T-helper 1 cell treated with Interleukin-12 subunit alpha and Interleukin-12 subunit beta and Interleukin-4 antibody, amounts not matched to agents 30 ng/mL and 1 ng/mL, for 36 hours (primary cell): ENCODE results near the gene ITIH6. TPM values are rescaled to one million over a fixed set of nuclear protein-coding genes. Genes with fewer than 3 reads are reported as not detected.
"Not testable (repeated sequence)": the region's sequence is repeated elsewhere in the genome, so short reads cannot be mapped to it uniquely, and the experiment has no call there.

Experiments used
- intact Hi-C: fragments of 100-400 bp; cut with micrococcal nuclease; formaldehyde crosslinking; loops from one replicate; pipeline ENCODE4 v1.15.1; 2024
- total RNA-seq: library from RNA; stranded (reverse); gene quantifications from 2 replicates; pipeline ENCODE4 v1.2.3, GENCODE V29; 2022

ITIH6 gene
- total RNA-seq = not detected in 2 replicates

GRCh38 chrX:54798137-54798536 lies at the start of gene ITIH6:
TSS of gene ITIH6 (minus strand) at chrX:54798255. CDS start at chrX:54798210, 45 bp downstream.
- intact Hi-C loops = no loop called here

GRCh38 chrX:54847700-54848099 lies 49.6 kb upstream of the ITIH6 start:
- intact Hi-C loops = not testable (repeated sequence)

GRCh38 chrX:54843050-54843449 lies 45.0 kb upstream of the ITIH6 start:
- intact Hi-C loops = no loop called here

- intact Hi-C loops = no loop called here
These were observed 44.6 kb upstream of the ITIH6 start for GRCh38 chrX:54842607-54843006.

- intact Hi-C loops = not testable (repeated sequence)
These were observed 43.3 kb upstream of the ITIH6 start for GRCh38 chrX:54841184-54841874.

GRCh38 chrX:54838583-54838982 lies 40.5 kb upstream of the ITIH6 start:
- intact Hi-C loops = no loop called here

- intact Hi-C loops = loop anchor here (1.0 kb wide), 1 partner anchor 231 kb away; no protein-coding TSS in a partner anchor
These were observed 28.5 kb upstream of the ITIH6 start for GRCh38 chrX:54826598-54826997.

GRCh38 chrX:54825716-54826438 lies 27.8 kb upstream of the ITIH6 start:
- intact Hi-C loops = loop anchor here (1.0 kb wide), 1 partner anchor 231 kb away; no protein-coding TSS in a partner anchor

- intact Hi-C loops = no loop called here
These were observed 26.7 kb upstream of the ITIH6 start for GRCh38 chrX:54824722-54825121.

GRCh38 chrX:54824195-54824594 lies 26.1 kb upstream of the ITIH6 start:
- intact Hi-C loops = no loop called here

GRCh38 chrX:54821310-54821709 lies 23.3 kb upstream of the ITIH6 start:
- intact Hi-C loops = no loop called here

- intact Hi-C loops = no loop called here
These were observed 22.7 kb upstream of the ITIH6 start for GRCh38 chrX:54820737-54821136.

- intact Hi-C loops = no loop called here
These were observed 21.1 kb upstream of the ITIH6 start for GRCh38 chrX:54819201-54819600.

- intact Hi-C loops = no loop called here
These were observed 20.2 kb upstream of the ITIH6 start for GRCh38 chrX:54818221-54818620.

- intact Hi-C loops = no loop called here
These were observed 19.3 kb upstream of the ITIH6 start for GRCh38 chrX:54817220-54817820.

- intact Hi-C loops = no loop called here
These were observed 14.3 kb upstream of the ITIH6 start for GRCh38 chrX:54812306-54812705.

- intact Hi-C loops = no loop called here
These were observed 13.3 kb upstream of the ITIH6 start for GRCh38 chrX:54811301-54811885.

GRCh38 chrX:54810532-54810931 lies 12.5 kb upstream of the ITIH6 start:
- intact Hi-C loops = no loop called here

- intact Hi-C loops = loop anchor here (1.0 to 10.0 kb wide), 14 partner anchors 112 to 1812 kb away; partner anchors contain the start of genes APEX2, FAM120C, GNL3L and HSD17B10
These were observed 10.8 kb upstream of the ITIH6 start for GRCh38 chrX:54808605-54809483.

GRCh38 chrX:54808109-54808604 lies 10.1 kb upstream of the ITIH6 start:
- intact Hi-C loops = loop anchor here (1.0 to 10.0 kb wide), 13 partner anchors 113 to 1811 kb away; partner anchors contain the start of genes APEX2, FAM120C, GNL3L and HSD17B10
